GM12878 (cell line): ENCODE results near the gene ADAM10.

ENCODE experiments used
- CBFB ChIP-seq: IDR thresholded peaks from 2 replicates; pipeline ENCODE4 v1.6.1; 2016; ENCODE audit warnings: antibody characterized with exemption, low read depth
- EGR1 ChIP-seq, 2 experiments: IDR thresholded peaks; 1 replicate in 1 of 2; 2 replicates in 1 of 2; pipeline ENCODE4 v1.6.1; 2011 to 2012; ENCODE audit warnings: low read depth in 2 of 2, low read length in 2 of 2, borderline replicate concordance in 1 of 2, mild to moderate bottlenecking in 1 of 2, moderate library complexity in 1 of 2
- ESRRA ChIP-seq: IDR thresholded peaks from 2 replicates; pipeline ENCODE4 v1.6.1; 2012; ENCODE audit warnings: mild to moderate bottlenecking, low read length, improper control_type of control experiment
- HDAC2 ChIP-seq: fragments of 200-600 bp; sonication (generic); IDR thresholded peaks from 2 replicates; pipeline ENCODE4 v1.6.1; 2017
- POLR2AphosphoS5 ChIP-seq: IDR thresholded peaks from 2 replicates; pipeline ENCODE4 v1.6.1; 2011; ENCODE audit warnings: mild to moderate bottlenecking, low read length, inconsistent platforms
- POU2F2 ChIP-seq: IDR thresholded peaks from 3 replicates; pipeline ENCODE4 v1.6.1; 2011; ENCODE audit warnings: low read depth, mild to moderate bottlenecking, low read length, borderline replicate concordance
- RFX5 ChIP-seq: IDR thresholded peaks from 2 replicates; pipeline ENCODE4 v1.6.1; 2011; ENCODE audit warnings: low read depth, low read length, improper control_type of control experiment
- TAF1 ChIP-seq: IDR thresholded peaks from 2 replicates; pipeline ENCODE4 v1.6.1; 2011; ENCODE audit warnings: mild to moderate bottlenecking, low read depth, low read length, borderline replicate concordance
- ZZZ3 ChIP-seq: IDR thresholded peaks from 2 replicates; pipeline ENCODE4 v1.6.1; 2011; ENCODE audit warnings: low read depth; ENCODE audit not compliant: control insufficient read depth, insufficient read length
- TF ChIP-seq, protein P1 (sequence below), 3 experiments: IDR thresholded peaks in 2 of 3; conservative IDR thresholded peaks in 1 of 3; 2 replicates each; pipeline ENCODE4 v1.5.1; 2011; ENCODE audit warnings: low read depth in 3 of 3, low read length in 3 of 3, mild to moderate bottlenecking in 3 of 3, control low read depth in 2 of 3, moderate library complexity in 2 of 3, inconsistent platforms in 1 of 3, mixed read lengths in 1 of 3; ENCODE audit not compliant: control insufficient read depth in 2 of 3, insufficient read depth in 1 of 3; ENCODE audit errors: extremely low read depth in 1 of 3

DNA sequence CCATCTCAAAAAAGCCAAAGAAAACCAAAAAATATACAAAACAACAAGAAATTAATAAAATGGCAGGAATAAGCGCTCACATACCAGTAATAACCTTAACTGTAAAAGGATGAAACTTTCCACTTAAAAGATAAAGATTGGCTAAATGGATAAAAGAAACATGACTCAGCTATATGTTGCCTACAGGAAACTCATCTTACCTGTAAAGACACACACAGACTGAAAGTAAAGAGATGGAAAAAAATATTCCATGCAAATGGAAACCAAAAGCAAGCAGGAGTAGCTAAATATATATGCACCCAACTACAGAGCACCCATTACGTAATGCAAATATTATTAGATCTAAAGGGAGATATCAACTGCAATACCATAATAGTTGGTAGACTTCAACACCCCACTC, 49.7 kb downstream of the ADAM10 start:
- TF ChIP-seq POU2F2: no peak
- no peak for TF ChIP-seq RFX5
- no peak for TF ChIP-seq POLR2AphosphoS5
- TF ChIP-seq ZZZ3: no peak
- no peak for TF ChIP-seq CBFB
- TF ChIP-seq ESRRA: no peak
- TF ChIP-seq EGR1 (IDR thresholded peaks at IDR 0.05; ENCODE audit: borderline replicate concordance in 1 of 2, low read depth in 2 of 2, low read length in 2 of 2): no peak
- TF ChIP-seq HDAC2: no peak
- TF ChIP-seq, protein P1, sequence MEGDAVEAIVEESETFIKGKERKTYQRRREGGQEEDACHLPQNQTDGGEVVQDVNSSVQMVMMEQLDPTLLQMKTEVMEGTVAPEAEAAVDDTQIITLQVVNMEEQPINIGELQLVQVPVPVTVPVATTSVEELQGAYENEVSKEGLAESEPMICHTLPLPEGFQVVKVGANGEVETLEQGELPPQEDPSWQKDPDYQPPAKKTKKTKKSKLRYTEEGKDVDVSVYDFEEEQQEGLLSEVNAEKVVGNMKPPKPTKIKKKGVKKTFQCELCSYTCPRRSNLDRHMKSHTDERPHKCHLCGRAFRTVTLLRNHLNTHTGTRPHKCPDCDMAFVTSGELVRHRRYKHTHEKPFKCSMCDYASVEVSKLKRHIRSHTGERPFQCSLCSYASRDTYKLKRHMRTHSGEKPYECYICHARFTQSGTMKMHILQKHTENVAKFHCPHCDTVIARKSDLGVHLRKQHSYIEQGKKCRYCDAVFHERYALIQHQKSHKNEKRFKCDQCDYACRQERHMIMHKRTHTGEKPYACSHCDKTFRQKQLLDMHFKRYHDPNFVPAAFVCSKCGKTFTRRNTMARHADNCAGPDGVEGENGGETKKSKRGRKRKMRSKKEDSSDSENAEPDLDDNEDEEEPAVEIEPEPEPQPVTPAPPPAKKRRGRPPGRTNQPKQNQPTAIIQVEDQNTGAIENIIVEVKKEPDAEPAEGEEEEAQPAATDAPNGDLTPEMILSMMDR (IDR thresholded peaks at IDR 0.05 in 2 of 3, conservative IDR thresholded peaks at IDR 0.05 in 1 of 3; ENCODE audit: control insufficient read depth in 2 of 3, extremely low read depth in 1 of 3, insufficient read depth in 1 of 3, low read depth in 3 of 3, low read length in 3 of 3): no peak
- no peak for TF ChIP-seq TAF1
